Activated CD4-positive, alpha-beta T cell treated with anti-CD3 and anti-CD28 coated beads, Interleukin-2, amount 50 U/mL, for 1 hour (primary cell): ENCODE data around the gene TNFRSF11A.

ENCODE experiments used
- DNase-seq: peaks from one replicate; pipeline ENCODE4 v3.0.0-alpha.2; 2020

Gene TNFRSF11A

GRCh38 chr18:62324917-62325805 is at the start of gene TNFRSF11A:
Gene TNFRSF11A (plus strand): TSS chr18:62325310. CDS start chr18:62325353, 43 bp downstream.
- DNase-seq, result peak; percentile 57

DNA sequence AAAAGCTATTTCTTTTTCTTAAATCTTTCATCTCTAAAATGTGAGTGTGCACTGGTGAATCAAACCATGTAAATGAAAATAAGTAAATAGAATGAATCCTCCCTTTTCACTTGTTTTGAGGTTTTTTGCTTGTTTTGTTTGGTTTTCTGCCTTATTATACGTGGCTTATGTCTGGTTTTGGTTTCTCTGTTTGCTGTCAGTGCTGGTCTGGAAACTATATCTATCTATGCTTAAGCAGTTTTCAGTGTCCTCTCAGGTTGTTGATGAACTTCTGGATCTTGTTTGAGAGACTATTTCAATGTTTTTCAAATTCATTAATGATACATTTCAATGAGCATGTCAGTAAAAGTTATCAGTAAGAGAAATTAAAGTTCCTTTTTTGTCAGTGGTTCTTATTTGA is 48.1 kb upstream of the TNFRSF11A start:
- no peak for DNase-seq

- no peak for DNase-seq
Observed at GRCh38 chr18:62279561-62279960, 45.5 kb upstream of the TNFRSF11A start.

GRCh38 chr18:62280058-62280457 is 45.1 kb upstream of the TNFRSF11A start:
- no peak for DNase-seq

DNA sequence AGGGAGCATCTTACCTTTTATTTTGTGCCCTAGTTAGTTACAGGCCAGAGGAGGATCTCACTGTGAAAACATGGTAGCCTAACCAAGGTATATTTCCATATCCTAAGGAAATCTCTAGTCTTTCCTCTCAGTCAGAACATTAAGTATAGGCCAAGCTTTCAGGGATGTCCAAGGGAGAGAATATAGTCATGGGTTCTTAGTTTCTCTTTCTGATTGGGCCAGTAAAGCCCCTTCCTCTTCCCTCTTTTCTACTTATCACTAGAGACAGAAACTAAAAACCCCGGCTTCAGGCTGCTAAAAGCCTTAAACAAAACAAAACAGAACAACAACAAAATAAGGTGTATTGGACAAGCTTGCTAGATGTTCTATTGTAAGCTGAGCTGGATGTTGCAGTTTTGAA is 44.3 kb upstream of the TNFRSF11A start:
- DNase-seq, result no peak

- DNase-seq, result no peak
Observed at GRCh38 chr18:62281684-62282083, 43.4 kb upstream of the TNFRSF11A start.

DNA sequence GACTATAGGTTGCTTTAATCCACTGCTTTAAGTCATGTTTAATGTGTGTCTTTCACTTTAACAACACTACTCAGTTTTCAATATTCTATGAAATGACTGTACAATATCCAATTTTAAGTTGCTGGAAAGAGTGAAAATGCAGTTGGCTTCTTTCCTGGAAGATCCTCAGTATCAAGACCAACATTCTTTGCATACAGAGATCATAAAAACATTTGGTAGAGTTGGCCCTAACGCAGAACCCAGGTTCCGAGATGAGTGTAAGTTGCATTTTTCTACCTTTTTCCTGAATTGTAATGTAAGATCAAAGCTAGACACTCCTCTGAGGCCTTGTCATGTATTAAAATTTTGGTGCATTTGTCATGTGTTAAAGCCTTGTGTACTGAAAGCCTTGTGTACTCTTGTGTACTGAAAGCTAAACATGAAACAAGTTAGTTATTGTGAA is 42.9 kb upstream of the TNFRSF11A start:
- DNase-seq, result no peak

DNA sequence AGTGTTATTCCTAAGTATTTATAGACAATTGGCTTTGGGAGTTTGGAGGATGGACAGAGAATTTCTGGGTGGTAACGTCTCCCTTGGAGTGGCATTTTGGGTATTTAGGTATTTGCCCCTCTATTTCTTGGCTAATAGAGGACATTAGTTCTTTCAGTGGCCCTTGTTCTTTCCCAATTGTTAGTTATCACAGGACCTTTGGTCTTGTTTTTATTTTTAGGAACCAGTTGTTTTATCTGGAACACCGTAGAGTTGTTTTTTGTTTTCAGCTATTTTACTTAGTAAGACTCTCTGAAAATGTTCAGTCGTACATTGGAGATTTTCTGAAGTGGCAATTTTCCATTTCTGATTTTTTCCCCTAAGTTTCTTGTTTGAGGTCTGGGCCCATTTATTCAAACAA is 40.5 kb upstream of the TNFRSF11A start:
- DNase-seq, result no peak

DNA sequence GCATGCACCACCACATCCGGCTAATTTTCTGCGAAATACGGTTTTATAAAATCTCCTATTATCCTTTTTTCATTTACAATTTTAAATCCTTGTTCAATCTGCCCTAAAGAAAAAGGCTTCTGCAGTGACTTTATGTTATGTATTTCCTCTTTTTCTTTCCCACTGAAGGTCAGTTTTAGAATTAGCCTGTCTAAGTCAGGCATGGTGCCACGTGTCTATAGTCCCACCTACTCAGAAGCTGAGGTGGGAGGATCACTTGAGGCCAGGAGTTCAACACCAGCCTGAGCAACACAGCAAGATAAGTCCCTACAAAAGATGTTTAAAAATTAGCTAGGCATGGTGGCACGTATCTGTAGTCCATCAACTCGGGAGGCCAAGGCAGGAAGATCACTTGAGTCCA is 39.8 kb upstream of the TNFRSF11A start:
- no peak for DNase-seq

- DNase-seq, result no peak
Observed at GRCh38 chr18:62287781-62288664, 37.1 kb upstream of the TNFRSF11A start.

- DNase-seq, result no peak
Observed at GRCh38 chr18:62288665-62289008, 36.5 kb upstream of the TNFRSF11A start.

DNA sequence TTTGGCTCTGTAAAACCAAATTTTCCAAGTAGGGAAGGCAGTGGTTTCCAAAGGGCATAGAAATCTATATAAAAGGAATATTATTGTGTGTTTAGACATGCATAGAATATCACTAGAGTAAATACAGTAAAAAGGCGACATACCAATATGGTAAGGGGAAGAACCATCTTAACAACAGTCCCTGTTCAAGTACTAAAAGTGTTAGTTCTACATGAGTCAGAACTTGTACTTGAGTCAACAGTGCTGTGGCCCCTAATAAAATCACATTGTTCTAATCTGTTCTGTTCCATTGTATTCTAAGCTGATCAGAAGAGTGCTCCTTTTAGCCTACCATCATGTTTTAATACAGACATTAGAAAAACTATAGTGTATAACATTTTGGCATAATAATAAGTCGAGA is 36.1 kb upstream of the TNFRSF11A start:
- no peak for DNase-seq

DNA sequence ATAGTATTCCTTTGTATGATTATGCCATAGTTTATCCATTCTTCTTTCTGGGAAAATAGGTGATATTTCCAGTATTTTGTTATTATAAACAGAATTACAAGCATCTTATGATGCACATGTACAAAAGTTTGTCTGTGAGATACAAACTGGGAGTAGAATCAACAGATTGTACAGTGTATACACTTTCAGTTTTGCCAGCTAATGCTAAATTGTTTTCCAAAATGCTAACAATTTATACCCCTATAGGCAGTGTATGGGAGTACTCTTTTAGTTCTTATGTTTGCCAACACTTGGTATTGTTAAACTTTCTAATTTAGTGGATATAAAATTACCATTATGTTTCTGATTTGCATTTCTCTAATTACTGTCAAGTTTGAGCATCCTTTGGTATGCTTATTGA is 31.0 kb upstream of the TNFRSF11A start:
- no peak for DNase-seq

DNA sequence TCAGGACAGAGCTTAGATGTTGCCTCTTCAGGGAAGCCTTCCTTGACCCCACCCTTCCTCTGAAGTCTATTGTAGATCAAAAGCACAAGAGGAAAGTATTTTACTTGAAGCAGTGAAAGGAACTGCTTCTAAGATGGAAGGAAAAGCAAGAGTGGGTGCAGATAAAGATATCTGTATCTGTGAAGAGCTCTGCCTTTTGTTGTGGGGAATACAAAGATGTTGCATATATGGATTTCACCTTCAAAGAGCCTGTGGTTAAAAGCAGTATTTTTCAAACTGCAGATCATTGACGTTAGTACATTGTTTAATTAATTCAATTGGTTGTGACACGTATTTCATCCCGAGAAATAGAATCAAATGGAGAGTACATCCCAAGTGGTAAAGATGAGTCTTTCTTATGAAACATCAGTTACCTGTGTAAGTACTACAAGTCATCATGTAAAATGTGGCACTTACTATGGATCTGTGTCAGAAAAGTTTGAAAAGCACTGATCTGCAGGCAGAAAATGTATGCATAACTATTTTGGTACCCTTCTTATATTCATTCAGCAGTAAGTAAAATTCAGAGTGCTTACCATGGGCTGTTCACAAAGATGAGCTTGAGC is 24.6 kb upstream of the TNFRSF11A start:
- no peak for DNase-seq

DNA sequence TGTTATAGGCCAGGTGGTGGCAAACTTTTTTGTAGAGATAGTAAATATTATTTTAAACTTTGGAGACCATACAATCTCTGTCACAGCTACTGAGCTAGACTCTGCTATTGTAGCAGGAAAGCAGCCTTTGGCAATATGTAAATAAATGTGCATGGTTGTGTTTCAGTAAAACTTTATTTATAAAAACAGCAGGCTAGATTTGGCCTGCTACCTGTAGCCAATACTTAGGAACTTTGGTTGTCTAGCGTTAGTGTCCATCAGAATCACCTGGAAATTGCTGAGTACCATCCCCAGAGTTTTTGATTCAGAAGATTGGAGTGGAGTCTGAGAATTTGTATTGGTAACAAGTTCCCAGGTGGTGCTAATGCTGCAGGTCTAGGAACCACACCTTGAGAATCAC is 23.8 kb upstream of the TNFRSF11A start:
- DNase-seq, result no peak

DNA sequence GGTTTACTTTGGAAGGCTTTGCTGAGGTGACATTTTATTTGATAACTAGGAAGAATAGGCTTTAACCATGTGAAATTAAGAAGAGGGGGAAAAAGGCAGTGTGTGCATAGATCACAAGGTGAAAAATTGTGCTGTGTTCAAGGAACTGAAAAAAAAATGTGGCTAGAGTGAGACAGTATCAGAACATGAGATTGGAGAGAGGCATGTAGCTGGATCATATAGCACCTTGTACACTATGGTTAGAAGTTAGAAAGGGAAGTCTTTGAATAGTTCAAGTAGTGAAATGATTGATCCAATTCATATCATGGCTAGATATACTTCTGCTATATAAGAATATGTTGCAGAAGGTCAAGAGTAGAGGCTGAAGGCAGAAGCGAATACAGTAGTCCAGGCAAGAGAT is 12.3 kb upstream of the TNFRSF11A start:
- DNase-seq, result no peak

GRCh38 chr18:62318228-62319180 is 6.6 kb upstream of the TNFRSF11A start:
- no peak for DNase-seq

DNA sequence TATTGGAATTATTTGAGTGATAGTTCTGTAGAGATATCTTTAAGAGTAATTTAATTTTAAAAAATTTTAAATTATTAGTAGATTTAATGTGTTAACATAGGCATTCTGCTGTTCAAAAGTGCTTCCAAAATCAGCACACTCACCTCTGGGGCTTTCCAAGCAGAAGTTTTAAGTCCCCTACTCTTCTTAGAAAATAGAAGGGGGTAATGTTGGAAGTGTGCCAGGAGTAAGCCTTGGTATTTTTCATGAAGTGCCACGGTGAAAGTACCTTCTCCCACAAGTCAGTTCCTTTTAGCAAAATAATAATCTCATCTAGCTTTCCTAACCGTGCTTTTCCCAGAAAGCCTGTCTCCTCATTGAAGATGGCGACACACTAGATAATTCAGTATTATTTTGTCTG is 3.9 kb upstream of the TNFRSF11A start:
- no peak for DNase-seq

DNA sequence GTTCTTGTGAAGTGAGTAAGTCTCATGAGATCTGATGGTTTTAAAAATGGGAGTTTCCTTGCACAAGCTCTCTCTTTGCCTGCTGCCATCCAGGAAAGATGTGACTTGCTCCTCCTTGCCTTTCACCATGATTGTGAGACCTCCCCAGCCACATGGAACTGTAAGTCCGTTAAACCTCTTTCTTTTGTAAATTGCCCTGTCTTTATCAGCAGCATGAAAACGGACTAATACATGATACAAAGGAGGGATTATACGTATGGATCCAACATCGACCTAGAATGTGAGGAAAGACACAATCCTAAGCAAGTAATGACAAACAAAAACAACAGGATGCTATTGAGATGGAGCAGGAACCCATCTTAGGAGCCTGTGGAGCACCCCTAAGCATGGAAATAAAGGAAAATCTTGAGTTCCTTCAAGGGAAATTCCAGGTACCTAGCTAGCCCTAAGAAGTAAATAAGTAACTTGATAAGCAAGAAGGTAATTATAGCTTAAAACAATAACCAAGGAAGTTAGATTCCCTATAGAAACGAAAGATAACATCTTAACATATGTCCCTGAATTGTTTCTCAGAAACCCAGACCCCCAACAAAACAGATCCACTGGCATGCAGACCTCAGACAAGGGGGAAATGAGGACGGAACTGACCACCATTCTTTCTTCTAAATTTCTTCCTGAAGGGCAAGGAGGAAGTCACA is 1.5 kb upstream of the TNFRSF11A start:
- no peak for DNase-seq

DNA sequence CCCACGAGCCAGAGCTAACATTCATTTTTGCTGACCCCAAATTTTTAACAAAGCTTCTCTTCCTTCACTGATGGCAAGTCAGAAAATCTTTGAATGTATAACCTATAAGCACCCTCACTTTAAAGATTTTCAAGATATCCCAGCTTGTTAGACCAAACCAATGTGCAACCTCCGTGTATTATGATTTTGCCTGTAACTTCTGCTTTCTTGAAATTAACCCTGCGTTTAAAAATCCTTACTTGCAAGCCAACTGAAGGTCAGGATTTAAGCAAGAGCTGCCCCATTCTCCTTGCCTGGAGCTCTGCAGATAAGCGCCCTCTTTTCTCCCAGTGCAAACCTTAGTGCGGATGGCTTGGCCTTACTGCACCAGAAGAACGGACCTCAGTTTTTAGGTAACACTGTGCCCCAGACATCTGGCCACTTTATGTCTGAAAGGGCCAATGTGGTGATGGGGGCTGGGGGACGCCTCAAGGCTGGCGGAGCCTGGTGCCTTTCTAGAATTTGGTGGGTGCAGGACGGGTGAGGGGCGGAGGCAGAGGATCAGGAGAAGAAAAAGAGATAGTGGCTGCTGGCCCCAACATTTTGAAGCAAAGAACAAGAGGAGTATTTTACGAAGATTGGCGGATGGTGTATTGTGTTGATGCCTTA is 805 bp upstream of the TNFRSF11A start:
- no peak for DNase-seq
